Pancreas (tissue), 10 donors: ENCODE measurements around the gene PACS2. TPM values are rescaled to one million over a fixed set of nuclear protein-coding genes. Genes with fewer than 3 reads are reported as not detected.

Experiments
- ATAC-seq, 4 donors: fragments of 200-7000 bp; cut with Tn5 transposase; one replicate each; pipeline versions ENCODE4 v1.8.0 to v1.9.1; 2020; ENCODE audit warnings: mild to moderate bottlenecking in 4 of 4, moderate library complexity in 4 of 4
- DNase-seq, 6 donors: peaks; one replicate each; pipeline ENCODE4 v3.0.0-alpha.2; 2020
- FAIRE-seq: peaks from 2 replicates; lab custom pipeline; 2012; peaks lifted over from hg19 to GRCh38; lab: Jason Lieb, UNC
- H3K27ac ChIP-seq, 4 donors: fragments of 200-600 bp; sonication (generic); 1 replicate in 3 of 4; 2 replicates in 1 of 4; pipeline versions ENCODE4 v1.5.0 to v1.8.0; 2020
- H3K27me3 ChIP-seq, 4 donors: fragments of 200-600 bp; one replicate each; pipeline ENCODE4 v1.8.0; 2021
- H3K36me3 ChIP-seq, 3 donors: fragments of 200-600 bp; sonication (generic) in 1 of 3; one replicate each; pipeline versions ENCODE4 v1.5.0 to v1.8.0; 2020 to 2021
- H3K4me1 ChIP-seq, 3 donors: fragments of 200-600 bp; one replicate each; pipeline ENCODE4 v1.8.0; 2021
- H3K4me3 ChIP-seq, 4 donors: fragments of 200-600 bp; sonication (generic) in 2 of 4; one replicate each; pipeline versions ENCODE4 v1.5.0 to v1.8.0; 2020 to 2021
- H3K9me3 ChIP-seq, 4 donors: fragments of 200-600 bp; one replicate each; pipeline ENCODE4 v1.8.0; 2021
- CTCF ChIP-seq, 4 donors: fragments of 200-600 bp; sonication (generic) in 3 of 4; IDR thresholded peaks; one replicate each; pipeline versions ENCODE4 v1.5.0 to v1.8.0; 2021; ENCODE audit warnings: antibody characterized with exemption in 4 of 4
- WGBS, 2 donors: extraction: QIAGEN DNeasy Blood & Tissue Kit; methylation state at CpG; one replicate each; pipeline ENCODE4 v1.1.7; 2013; 5-methylcytosine and 5-hydroxymethylcytosine counted together
- intact Hi-C, 3 donors: fragments of 100-400 bp; cut with DNase I; formaldehyde crosslinking; loops; one replicate each; pipeline versions ENCODE4 v1.11.1 to v1.14.2; 2022
- polyA plus RNA-seq, 2 donors: library from polyadenylated mRNA; stranded (reverse); fragments of 200-250 nt; gene quantifications; one replicate each; pipeline ENCODE4 v1.2.3, GENCODE V29; 2013
- total RNA-seq, 6 donors: library from RNA; stranded (reverse); fragmentation: NEBNext Ultra II Directional in 4 of 6; extraction: Animal tissue kit (Norgen Biotek cat#: 25700) in 4 of 6; gene quantifications; one replicate each; pipeline versions ENCODE4 v1.2.1 to v1.2.4, GENCODE V29; 2021 to 2023
- donor health status: healthy with polysubstance abuse.
- donor health status: DM: no; HTN: no; CAD: no; lungs with moderate emphysema.
- donor health status: DM: no; HTN: no; CAD: no.
- donor health status: control.
- donor health status: control.
- donor health status: Bipolar disorder and iron deficiency.
- donor health status: DM: yes; HTN: yes; CAD: no.
- donor health status: DM: no; HTN: no; CAD: no.
- donor health status: DM: no; HTN: no; CAD: no.
- donor health status: DM: yes; HTN: yes; CAD: no.

Gene PACS2
- total and polyA plus RNA-seq, 8 donors = 36.9 to 128 (median 49.3) TPM

GRCh38 chr14:105444859-105445258, 130.3 kb downstream of the PACS2 start:
- H3K36me3 ChIP-seq = peaks cover 0 to 5% (median 0%) of the 10 kb centered on the region in 3 donors
- no peaks in the 10 kb centered on the region for H3K4me1 ChIP-seq
- TF ChIP-seq CTCF (IDR thresholded peaks at IDR 0.05) = no peak
- 90 to 91% methylated on average over 17 of the region's 17 CpGs for WGBS, 2 donors
- H3K9me3 ChIP-seq = no peaks in the 10 kb centered on the region
- intact Hi-C loops = no loop called here
- no peak overlapping the region for H3K4me3 ChIP-seq
- peak in 1 of 6 donors; percentile 48 for DNase-seq
- H3K27me3 ChIP-seq = no peaks in the 10 kb centered on the region
- ATAC-seq = no peak
- H3K27ac ChIP-seq = no peak overlapping the region
- no peak for FAIRE-seq

- FAIRE-seq (no peak), DNase-seq (peak in 2 of 6 donors; percentile 28 to 60), ATAC-seq (no peak)
- WGBS, 2 donors = 86 to 87% methylated on average over 23 to 24 of the region's 24 CpGs
- intact Hi-C loops = no loop called here
- peaks cover 0 to 10% (median 2%) of the 10 kb centered on the region in 3 donors for H3K36me3 ChIP-seq
- H3K27ac ChIP-seq = no peak overlapping the region
- H3K4me3 ChIP-seq = no peak overlapping the region
- no peaks in the 10 kb centered on the region for H3K4me1 ChIP-seq
- TF ChIP-seq CTCF (IDR thresholded peaks at IDR 0.05) = no peak
- no peaks in the 10 kb centered on the region for H3K27me3 ChIP-seq
- H3K9me3 ChIP-seq = no peaks in the 10 kb centered on the region
These were observed 130.7 kb downstream of the PACS2 start for GRCh38 chr14:105445290-105445689.

- Histone ChIP-seq H3K4me3 (no peak overlapping the region), H3K4me1 (no peaks in the 10 kb centered on the region), H3K36me3 (peaks cover 0 to 14% (median 5%) of the 10 kb centered on the region in 3 donors), H3K27me3 (no peaks in the 10 kb centered on the region), H3K27ac (no peak overlapping the region), H3K9me3 (no peaks in the 10 kb centered on the region)
- DNase-seq (peak in 2 of 6 donors; percentile 21 to 64), ATAC-seq (no peak), FAIRE-seq (no peak)
- TF ChIP-seq CTCF (IDR thresholded peaks at IDR 0.05) = no peak
- WGBS, 2 donors = 91 to 93% methylated on average over 26 of the region's 26 CpGs
- intact Hi-C loops = no loop called here
These were observed 131.6 kb downstream of the PACS2 start for GRCh38 chr14:105445901-105446845.

GRCh38 chr14:105446971-105447370, 132.4 kb downstream of the PACS2 start:
- no peak for TF ChIP-seq CTCF (IDR thresholded peaks at IDR 0.05)
- FAIRE-seq (no peak), DNase-seq (peak in 2 of 6 donors; percentile 22 to 70), ATAC-seq (no peak)
- WGBS, 2 donors = 82 to 87% methylated on average over 13 to 14 of the region's 14 CpGs
- Histone ChIP-seq H3K27ac (no peak overlapping the region), H3K27me3 (no peaks in the 10 kb centered on the region), H3K9me3 (no peaks in the 10 kb centered on the region), H3K36me3 (peaks cover 0 to 14% (median 5%) of the 10 kb centered on the region in 3 donors), H3K4me1 (no peaks in the 10 kb centered on the region), H3K4me3 (no peak overlapping the region)
- intact Hi-C loops = no loop called here

Other genes with a start within 250 kb of the PACS2 start
- gene GPR132, start 249.3 kb upstream of the PACS2 start, total RNA-seq = 1 to 10 TPM in 2 of 6 donors, under 1 TPM in 4; 0.14 to 2.3 (median 0.76) TPM
- under 1 TPM; 0.38 to 0.46 TPM for gene GPR132, start 249.3 kb upstream of the PACS2 start, polyA plus RNA-seq
- 10 to 100 TPM in 4 of 6 donors, 1 to 10 TPM in 2; 9.9 to 16.8 (median 10.7) TPM for gene JAG2, start 146.0 kb upstream of the PACS2 start, total RNA-seq
- gene JAG2, start 146.0 kb upstream of the PACS2 start, polyA plus RNA-seq = 10 to 100 TPM; 25.3 to 38.3 TPM
- 10 to 100 TPM; 24.7 to 36.6 (median 30.4) TPM for gene NUDT14, start 133.4 kb upstream of the PACS2 start, total RNA-seq
- gene NUDT14, start 133.4 kb upstream of the PACS2 start, polyA plus RNA-seq = 10 to 100 TPM; 47.8 to 64.9 TPM
- gene BTBD6, start 66.2 kb upstream of the PACS2 start, total RNA-seq = 10 to 100 TPM in 1 of 6 donors, 1 to 10 TPM in 5; 4.3 to 12.5 (median 6.7) TPM
- 10 to 100 TPM; 20.1 to 44.5 TPM for gene BTBD6, start 66.2 kb upstream of the PACS2 start, polyA plus RNA-seq
- 10 to 100 TPM; 13.6 to 25.4 (median 19.3) TPM for gene BRF1, start 13.7 kb upstream of the PACS2 start, total RNA-seq
- 10 to 100 TPM; 34.5 to 50.2 TPM for gene BRF1, start 13.7 kb upstream of the PACS2 start, polyA plus RNA-seq
- gene TEX22, start 83.8 kb downstream of the PACS2 start, total RNA-seq = 1 to 10 TPM in 4 of 6 donors, under 1 TPM in 2; 0.14 to 2.4 (median 1.5) TPM
- gene TEX22, start 83.8 kb downstream of the PACS2 start, polyA plus RNA-seq = under 1 TPM; 0.40 to 0.57 TPM
- 10 to 100 TPM; 34.8 to 68.6 (median 51.6) TPM for gene MTA1, start 105.1 kb downstream of the PACS2 start, total RNA-seq
- 100 to 1,000 TPM; 115 to 138 TPM for gene MTA1, start 105.1 kb downstream of the PACS2 start, polyA plus RNA-seq
- gene CRIP2, start 160.1 kb downstream of the PACS2 start, total RNA-seq = 10 to 100 TPM; 12.9 to 37.4 (median 24.3) TPM
- 100 to 1,000 TPM in 1 of 2 donors, 10 to 100 TPM in 1; 99.5 to 223 TPM for gene CRIP2, start 160.1 kb downstream of the PACS2 start, polyA plus RNA-seq
- gene CRIP1, start 172.1 kb downstream of the PACS2 start, total RNA-seq = 10 to 100 TPM in 1 of 6 donors, 1 to 10 TPM in 5; 2.4 to 14.0 (median 9.0) TPM
- gene CRIP1, start 172.1 kb downstream of the PACS2 start, polyA plus RNA-seq = 10 to 100 TPM; 35.4 to 71.0 TPM
- 1 to 10 TPM; 2.0 to 5.2 (median 3.3) TPM for gene TEDC1, start 176.5 kb downstream of the PACS2 start, total RNA-seq
- gene TEDC1, start 176.5 kb downstream of the PACS2 start, polyA plus RNA-seq = 10 to 100 TPM; 18.1 to 21.5 TPM
- 1 to 10 TPM in 5 of 6 donors, under 1 TPM in 1; 0.92 to 3.3 (median 1.8) TPM for gene TMEM121, start 211.8 kb downstream of the PACS2 start, total RNA-seq
- gene TMEM121, start 211.8 kb downstream of the PACS2 start, polyA plus RNA-seq = 1 to 10 TPM; 1.2 to 2.5 TPM